SH-SY5Y (cell line): ENCODE measurements around the gene PCDHGA9.

Source experiments
- GATA2 ChIP-seq: IDR thresholded peaks from 2 replicates; pipeline ENCODE4 v1.6.1; 2011; ENCODE audit warnings: mild to moderate bottlenecking, low read depth, low read length
- GATA3 ChIP-seq: IDR thresholded peaks from 2 replicates; pipeline ENCODE4 v1.6.1; 2011; ENCODE audit warnings: low read depth, mild to moderate bottlenecking, low read length, moderate library complexity

DNA sequence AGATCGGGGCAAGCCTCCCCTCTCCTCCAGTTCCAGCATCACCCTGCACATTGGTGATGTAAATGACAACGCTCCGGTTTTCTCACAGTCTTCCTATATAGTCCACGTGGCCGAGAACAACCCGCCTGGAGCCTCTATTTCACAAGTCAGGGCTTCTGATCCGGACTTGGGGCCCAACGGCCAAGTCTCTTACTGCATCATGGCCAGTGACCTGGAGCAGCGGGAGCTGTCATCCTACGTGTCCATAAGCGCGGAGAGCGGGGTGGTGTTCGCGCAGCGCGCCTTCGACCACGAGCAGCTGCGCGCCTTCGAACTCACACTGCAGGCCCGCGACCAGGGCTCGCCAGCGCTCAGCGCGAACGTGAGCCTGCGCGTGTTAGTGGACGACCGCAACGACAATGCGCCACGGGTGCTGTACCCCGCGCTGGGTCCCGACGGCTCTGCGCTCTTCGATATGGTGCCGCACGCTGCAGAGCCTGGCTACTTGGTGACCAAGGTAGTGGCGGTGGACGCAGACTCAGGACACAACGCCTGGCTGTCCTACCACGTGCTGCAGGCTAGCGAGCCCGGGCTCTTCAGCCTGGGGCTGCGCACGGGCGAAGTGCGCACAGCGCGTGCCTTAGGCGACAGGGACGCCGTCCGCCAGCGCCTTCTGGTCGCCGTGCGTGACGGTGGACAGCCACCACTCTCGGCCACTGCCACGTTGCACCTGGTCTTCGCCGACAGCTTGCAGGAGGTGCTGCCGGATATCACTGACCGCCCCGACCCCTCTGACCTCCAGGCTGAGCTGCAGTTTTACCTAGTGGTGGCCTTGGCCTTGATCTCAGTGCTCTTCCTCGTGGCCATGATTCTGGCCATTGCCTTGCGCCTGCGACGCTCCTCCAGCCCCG is 13.2 kb upstream of the PCDHGA9 start:
- TF ChIP-seq GATA2 (no peak), GATA3 (no peak)
